DND-41 (cell line): ENCODE measurements around the gene RHBDL2.

Source experiments
- EZH2 ChIP-seq: IDR thresholded peaks from 3 replicates; pipeline ENCODE4 v1.6.1; 2012; ENCODE audit warnings: borderline replicate concordance, low read depth, mild to moderate bottlenecking, moderate library complexity, low read length, inconsistent platforms; ENCODE audit not compliant: severe bottlenecking
- TF ChIP-seq, protein P1 (sequence below): IDR thresholded peaks from 2 replicates; pipeline ENCODE4 v1.5.1; 2012; ENCODE audit warnings: borderline replicate concordance, low read length, moderate library complexity, mild to moderate bottlenecking; ENCODE audit not compliant: poor library complexity, severe bottlenecking; ENCODE audit errors: extremely low read depth

- TF ChIP-seq, protein P1, sequence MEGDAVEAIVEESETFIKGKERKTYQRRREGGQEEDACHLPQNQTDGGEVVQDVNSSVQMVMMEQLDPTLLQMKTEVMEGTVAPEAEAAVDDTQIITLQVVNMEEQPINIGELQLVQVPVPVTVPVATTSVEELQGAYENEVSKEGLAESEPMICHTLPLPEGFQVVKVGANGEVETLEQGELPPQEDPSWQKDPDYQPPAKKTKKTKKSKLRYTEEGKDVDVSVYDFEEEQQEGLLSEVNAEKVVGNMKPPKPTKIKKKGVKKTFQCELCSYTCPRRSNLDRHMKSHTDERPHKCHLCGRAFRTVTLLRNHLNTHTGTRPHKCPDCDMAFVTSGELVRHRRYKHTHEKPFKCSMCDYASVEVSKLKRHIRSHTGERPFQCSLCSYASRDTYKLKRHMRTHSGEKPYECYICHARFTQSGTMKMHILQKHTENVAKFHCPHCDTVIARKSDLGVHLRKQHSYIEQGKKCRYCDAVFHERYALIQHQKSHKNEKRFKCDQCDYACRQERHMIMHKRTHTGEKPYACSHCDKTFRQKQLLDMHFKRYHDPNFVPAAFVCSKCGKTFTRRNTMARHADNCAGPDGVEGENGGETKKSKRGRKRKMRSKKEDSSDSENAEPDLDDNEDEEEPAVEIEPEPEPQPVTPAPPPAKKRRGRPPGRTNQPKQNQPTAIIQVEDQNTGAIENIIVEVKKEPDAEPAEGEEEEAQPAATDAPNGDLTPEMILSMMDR, result no peak
- no peak for TF ChIP-seq EZH2
Observed at GRCh38 chr1:38989979-38990378, 48.3 kb upstream of the RHBDL2 start.
